Measurements from ENCODE around the gene SPG11.
"Not testable (repeated sequence)": the region's sequence is repeated elsewhere in the genome, so short reads cannot be mapped to it uniquely, and the experiment has no call there.

SPG11 gene

GRCh38 chr15:44706946-44707636 is 43.6 kb upstream of the SPG11 start:
- H3K4me3 ChIP-seq (ENCODE audit: low read depth, low read length) = no peak overlapping the region
- DNase-seq (ENCODE audit: low read depth) = no peak
- TF ChIP-seq CTCF (IDR thresholded peaks at IDR 0.05; ENCODE audit: insufficient read depth, low read depth, low read length, missing control alignments) = no peak

DNA sequence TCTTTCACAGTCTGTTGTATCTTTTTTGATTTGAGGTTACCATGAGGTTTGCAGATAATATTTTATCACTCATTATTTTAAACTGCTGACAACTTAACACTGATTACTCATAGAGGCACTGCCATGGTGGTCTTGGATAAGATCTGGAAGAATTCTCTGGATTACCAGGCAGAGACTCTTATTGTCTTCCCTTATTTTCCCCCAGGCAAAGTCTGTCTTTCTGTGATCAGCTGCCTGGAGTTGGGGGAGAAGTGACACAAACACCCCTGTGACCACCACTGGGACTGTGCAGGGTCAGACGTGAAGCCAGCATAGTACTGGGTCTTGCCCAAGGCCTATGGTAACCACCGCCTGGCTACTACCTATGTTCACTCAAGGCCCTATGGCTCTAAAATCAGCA is 42.9 kb upstream of the SPG11 start:
- no peak for DNase-seq (ENCODE audit: low read depth)
- no peak overlapping the region for H3K4me3 ChIP-seq (ENCODE audit: low read depth, low read length)
- no peak for TF ChIP-seq CTCF (IDR thresholded peaks at IDR 0.05; ENCODE audit: insufficient read depth, low read depth, low read length, missing control alignments)

DNA sequence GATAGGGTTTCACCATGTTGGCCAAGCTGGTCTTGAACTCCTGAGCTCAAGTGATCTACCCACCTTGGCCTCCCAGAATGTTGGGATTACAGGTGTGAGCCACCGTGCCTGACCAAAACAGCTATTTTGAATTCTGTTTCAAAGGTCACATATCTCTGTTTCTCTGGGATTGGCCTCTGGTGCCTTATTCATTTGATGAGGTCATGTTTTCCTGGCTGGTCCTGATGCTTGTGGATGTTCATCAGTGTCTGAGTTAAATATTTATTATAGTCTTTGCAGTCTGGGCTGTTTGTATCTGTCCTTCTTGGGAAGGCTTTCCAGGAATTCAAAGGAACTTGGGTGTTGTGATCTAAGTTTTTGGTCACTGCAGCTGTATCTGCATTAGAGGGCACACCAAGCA is 42.5 kb upstream of the SPG11 start:
- TF ChIP-seq CTCF (IDR thresholded peaks at IDR 0.05; ENCODE audit: insufficient read depth, low read depth, low read length, missing control alignments) = no peak
- no peak overlapping the region for H3K4me3 ChIP-seq (ENCODE audit: low read depth, low read length)
- DNase-seq (ENCODE audit: low read depth) = no peak

DNA sequence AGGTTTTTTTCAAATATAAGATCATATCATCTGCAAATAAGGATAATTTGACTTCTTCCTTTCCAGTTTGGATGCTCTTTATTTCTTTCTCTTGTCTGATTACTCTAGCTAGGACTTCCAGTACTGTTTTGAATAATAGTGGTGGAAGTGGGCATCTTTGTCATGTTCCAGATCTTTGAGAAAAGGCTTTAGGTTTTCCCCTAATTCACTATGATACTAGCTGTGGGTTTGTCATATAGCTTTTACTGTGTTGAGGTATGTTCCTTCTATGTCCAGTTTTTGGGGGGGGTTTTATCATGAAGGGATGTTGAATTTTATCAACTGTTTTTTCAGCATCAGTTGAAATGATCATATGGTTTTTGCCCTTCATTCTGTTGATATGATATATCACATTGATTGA is 37.2 kb upstream of the SPG11 start:
- not testable (repeated sequence) for DNase-seq (ENCODE audit: low read depth)

GRCh38 chr15:44698641-44699040 is 35.2 kb upstream of the SPG11 start:
- DNase-seq (ENCODE audit: low read depth) = no peak
- no peak for TF ChIP-seq CTCF (IDR thresholded peaks at IDR 0.05; ENCODE audit: insufficient read depth, low read depth, low read length, missing control alignments)
- no peak overlapping the region for H3K4me3 ChIP-seq (ENCODE audit: low read depth, low read length)

More for the DNA sequence above, 37.2 kb upstream of the SPG11 start:
- not testable (repeated sequence) for H3K4me3 ChIP-seq (ENCODE audit: low read depth, low read length)

DNA sequence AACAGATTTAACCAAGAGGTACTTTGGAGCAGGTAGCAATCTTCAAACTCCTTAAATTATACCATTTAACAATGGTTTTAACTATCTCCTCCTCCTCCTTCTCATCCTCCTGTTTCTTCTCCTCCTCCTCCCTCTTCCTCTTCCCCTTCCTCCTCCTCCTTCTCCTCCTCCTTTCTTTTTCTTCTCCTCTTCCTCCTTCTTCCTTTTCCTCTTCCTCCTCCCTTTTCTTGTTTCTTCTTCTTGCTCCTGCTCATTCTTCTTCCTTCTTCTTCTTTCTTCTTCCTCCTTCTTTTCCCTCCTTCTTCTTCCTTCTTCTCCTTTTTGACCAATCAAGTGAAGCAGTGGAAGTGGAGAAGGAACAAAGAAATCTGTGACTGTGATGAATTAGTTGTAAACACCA is 33.6 kb upstream of the SPG11 start:
- no peak for TF ChIP-seq CTCF (IDR thresholded peaks at IDR 0.05; ENCODE audit: insufficient read depth, low read depth, low read length, missing control alignments)
- no peak overlapping the region for H3K4me3 ChIP-seq (ENCODE audit: low read depth, low read length)
- DNase-seq (ENCODE audit: low read depth) = no peak

DNA sequence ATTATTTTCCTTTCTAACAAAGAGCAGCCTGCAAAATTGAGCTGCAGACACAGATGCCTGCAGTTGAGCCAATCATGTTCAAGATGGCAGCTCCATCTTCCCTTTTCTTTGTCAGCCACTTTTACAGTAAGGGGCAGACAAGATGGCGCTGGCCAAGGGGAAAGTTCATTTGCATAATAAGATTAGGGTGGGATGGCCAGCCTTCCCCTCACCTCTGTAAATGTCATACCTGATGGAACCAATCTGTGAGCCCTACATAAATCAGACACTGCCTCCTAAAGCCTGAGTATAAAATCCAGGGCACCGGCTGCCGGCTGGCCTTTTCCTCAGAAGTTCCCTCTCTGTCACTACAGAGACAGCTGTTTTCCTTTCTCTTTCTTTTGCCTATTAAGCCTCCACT is 31.8 kb upstream of the SPG11 start:
- DNase-seq (ENCODE audit: low read depth) = no peak
- no peak overlapping the region for H3K4me3 ChIP-seq (ENCODE audit: low read depth, low read length)
- TF ChIP-seq CTCF (IDR thresholded peaks at IDR 0.05; ENCODE audit: insufficient read depth, low read depth, low read length, missing control alignments) = no peak

Data from GM12865 (cell line).